ENCODE measurements around the gene PPT2.

The PPT2 gene, protein sequence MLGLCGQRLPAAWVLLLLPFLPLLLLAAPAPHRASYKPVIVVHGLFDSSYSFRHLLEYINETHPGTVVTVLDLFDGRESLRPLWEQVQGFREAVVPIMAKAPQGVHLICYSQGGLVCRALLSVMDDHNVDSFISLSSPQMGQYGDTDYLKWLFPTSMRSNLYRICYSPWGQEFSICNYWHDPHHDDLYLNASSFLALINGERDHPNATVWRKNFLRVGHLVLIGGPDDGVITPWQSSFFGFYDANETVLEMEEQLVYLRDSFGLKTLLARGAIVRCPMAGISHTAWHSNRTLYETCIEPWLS

DNA sequence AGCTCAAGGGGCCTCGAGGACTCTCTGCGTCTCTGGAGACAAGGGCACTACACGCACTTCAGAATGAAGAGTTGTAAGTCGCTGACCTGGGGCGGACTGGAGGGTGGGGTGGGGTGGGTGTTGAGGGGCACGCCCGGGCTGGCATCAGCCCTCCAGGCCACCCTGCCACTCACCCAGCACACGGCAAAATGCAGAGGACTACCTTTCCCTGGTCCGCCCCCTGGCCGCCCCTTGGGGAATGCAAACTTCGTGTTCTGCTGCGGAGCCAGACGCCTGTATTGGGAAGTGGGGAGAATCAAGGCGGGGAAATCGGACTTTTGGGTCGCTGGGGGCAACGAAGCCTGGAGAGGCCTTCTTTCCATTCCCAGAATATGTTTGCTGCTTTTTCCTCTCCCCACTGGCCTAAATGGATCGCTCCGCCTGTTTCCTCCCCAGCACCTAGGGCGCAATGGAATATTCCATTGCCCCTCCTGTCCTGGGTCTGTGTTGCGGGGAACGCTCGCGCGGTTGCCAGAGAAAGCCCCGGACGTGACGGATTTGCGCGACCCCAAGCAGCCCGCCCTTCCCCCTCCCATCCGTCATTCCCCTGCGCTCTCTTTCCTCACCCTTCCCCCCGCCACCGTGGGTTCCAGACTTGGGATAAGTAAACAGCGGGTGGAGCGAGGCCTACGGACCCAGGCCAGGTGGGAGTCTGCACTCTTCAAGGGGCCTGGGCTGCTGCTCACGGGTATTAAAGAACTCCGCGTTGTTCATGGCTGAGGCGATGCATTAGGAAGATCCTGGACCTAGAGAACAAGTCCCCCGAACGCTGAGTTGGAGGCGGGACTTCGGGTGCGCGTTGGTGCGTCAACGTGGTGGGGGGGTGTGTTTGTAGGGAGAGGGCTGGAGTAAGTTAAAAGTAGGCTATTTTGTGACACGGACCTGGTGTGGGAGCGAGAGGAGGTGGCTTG lies at the start of gene PPT2:
PPT2 (plus strand) TSS at position 578 of the 950 bp plus-strand sequence. CDS start 454 bp downstream, outside the sequence.
- peak; percentile 41 for ATAC-seq (ENCODE audit: low read depth)
- DNase-seq (ENCODE audit: low spot score in 2 of 2): no peak
- H3K4me1 Mint-ChIP-seq: peaks cover 24% of the 10 kb centered on the region
- no peaks in the 10 kb centered on the region for H3K9me3 Mint-ChIP-seq
- peaks cover 25% of the 10 kb centered on the region for H3K27me3 Mint-ChIP-seq
- peak within 1 kb of the TSS; percentile 0 for H3K27ac Mint-ChIP-seq
- peaks cover 2% of the 10 kb centered on the region for H3K36me3 Mint-ChIP-seq
- H3K4me3 Mint-ChIP-seq: peak within 1 kb of the TSS; percentile 84

GRCh38 chr6:32105433-32105832 lies 48.5 kb upstream of the PPT2 start:
- peaks cover 18% of the 10 kb centered on the region for H3K27me3 Mint-ChIP-seq
- peaks cover 20% of the 10 kb centered on the region for H3K4me1 Mint-ChIP-seq

GRCh38 chr6:32107406-32107805 lies 46.5 kb upstream of the PPT2 start:
- H3K27ac Mint-ChIP-seq: no peak overlapping the region
- H3K27me3 Mint-ChIP-seq: peaks cover 18% of the 10 kb centered on the region
- H3K4me1 Mint-ChIP-seq: peaks cover 20% of the 10 kb centered on the region
- H3K36me3 Mint-ChIP-seq: peaks cover 2% of the 10 kb centered on the region
- ATAC-seq (ENCODE audit: low read depth) (no peak), DNase-seq (ENCODE audit: low spot score in 2 of 2) (no peak)
- H3K4me3 Mint-ChIP-seq: no peak overlapping the region
- H3K9me3 Mint-ChIP-seq: no peaks in the 10 kb centered on the region

More at GRCh38 chr6:32105433-32105832, 48.5 kb upstream of the PPT2 start:
- H3K4me3 Mint-ChIP-seq: no peak overlapping the region
- H3K27ac Mint-ChIP-seq: no peak overlapping the region
- H3K36me3 Mint-ChIP-seq: peaks cover 4% of the 10 kb centered on the region
- ATAC-seq (ENCODE audit: low read depth) (no peak), DNase-seq (ENCODE audit: low spot score in 2 of 2) (no peak)
- no peaks in the 10 kb centered on the region for H3K9me3 Mint-ChIP-seq

- ATAC-seq (ENCODE audit: low read depth): no peak
- Mint-ChIP-seq H3K9me3 (no peaks in the 10 kb centered on the region), H3K4me3 (no peak overlapping the region)
Observed at GRCh38 chr6:32108094-32108627, 45.8 kb upstream of the PPT2 start.

DNA sequence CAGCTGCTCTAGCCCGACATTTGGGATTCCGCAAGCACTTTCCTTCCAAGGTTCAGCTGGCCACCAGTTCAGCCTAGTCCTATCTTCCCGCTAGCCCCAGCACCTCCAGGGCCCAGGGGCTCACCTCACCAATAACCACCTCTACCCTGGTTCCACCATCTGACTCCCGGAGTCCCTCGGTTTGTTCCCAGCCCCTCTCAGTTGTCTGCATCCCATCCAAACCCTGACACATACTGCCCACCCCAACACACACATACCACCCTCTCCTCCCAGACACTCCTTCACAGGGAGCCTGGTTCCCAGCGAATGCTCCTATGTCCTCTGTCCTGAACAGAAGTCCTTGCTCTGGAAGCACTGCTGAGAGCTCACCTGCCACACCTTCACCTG lies 45.2 kb upstream of the PPT2 start:
- no peak for ATAC-seq (ENCODE audit: low read depth)
- no peak for DNase-seq (ENCODE audit: low spot score in 2 of 2)
- Mint-ChIP-seq H3K4me1 (peaks cover 26% of the 10 kb centered on the region), H3K27ac (no peak overlapping the region), H3K36me3 (peaks cover 4% of the 10 kb centered on the region), H3K27me3 (peaks cover 15% of the 10 kb centered on the region), H3K4me3 (no peak overlapping the region), H3K9me3 (no peaks in the 10 kb centered on the region)

More at GRCh38 chr6:32108094-32108627, 45.8 kb upstream of the PPT2 start:
- Mint-ChIP-seq H3K4me1 (peaks cover 25% of the 10 kb centered on the region), H3K27ac (no peak overlapping the region), H3K27me3 (peaks cover 18% of the 10 kb centered on the region), H3K36me3 (peaks cover 4% of the 10 kb centered on the region)
- no peak for DNase-seq (ENCODE audit: low spot score in 2 of 2)

- Mint-ChIP-seq H3K4me3 (no peak within 1 kb of the TSS), H3K36me3 (peaks cover 4% of the 10 kb centered on the region)
Observed at GRCh38 chr6:32109114-32109764, 44.7 kb upstream of the PPT2 start, which contains the start of gene TNXB. TSS of gene TNXB (minus strand) at chr6:32109338. CDS start at chr6:32098198, 11,140 bp downstream.

GRCh38 chr6:32109765-32110160 lies 44.2 kb upstream of the PPT2 start:
- Mint-ChIP-seq H3K36me3 (peaks cover 4% of the 10 kb centered on the region), H3K4me3 (no peak overlapping the region), H3K27me3 (peaks cover 11% of the 10 kb centered on the region), H3K27ac (peak overlapping the region; percentile 51), H3K4me1 (peaks cover 26% of the 10 kb centered on the region), H3K9me3 (no peaks in the 10 kb centered on the region)
- ATAC-seq (ENCODE audit: low read depth) (no peak), DNase-seq (ENCODE audit: low spot score in 2 of 2) (no peak)

More at GRCh38 chr6:32109114-32109764, 44.7 kb upstream of the PPT2 start, which contains the start of gene TNXB:
- Mint-ChIP-seq H3K9me3 (no peaks in the 10 kb centered on the region), H3K27me3 (peaks cover 13% of the 10 kb centered on the region), H3K27ac (peak within 1 kb of the TSS; percentile 51), H3K4me1 (peaks cover 26% of the 10 kb centered on the region)
- ATAC-seq (ENCODE audit: low read depth): peak; percentile 26
- no peak for DNase-seq (ENCODE audit: low spot score in 2 of 2)

DNA sequence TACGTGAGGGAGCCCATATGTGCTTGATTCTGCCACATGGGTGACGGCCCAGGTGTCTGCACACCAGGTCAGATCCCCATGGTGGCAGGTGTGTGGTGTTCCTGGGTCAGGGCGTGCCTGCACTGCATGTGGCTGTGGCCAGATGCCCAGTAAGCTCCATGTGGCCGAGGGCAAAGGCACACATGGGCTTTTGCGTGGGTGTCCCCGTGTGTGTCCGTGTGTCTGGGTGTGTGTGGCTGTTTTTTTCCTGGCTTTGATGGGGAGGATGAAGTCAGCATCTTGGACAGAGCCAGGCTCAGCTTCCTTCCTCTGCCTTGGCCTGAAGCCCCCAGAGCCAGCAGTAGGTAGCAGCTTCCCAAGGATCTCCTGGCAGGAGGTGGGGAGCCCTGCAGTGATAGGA lies 43.3 kb upstream of the PPT2 start:
- Mint-ChIP-seq H3K4me1 (peaks cover 27% of the 10 kb centered on the region), H3K36me3 (peaks cover 10% of the 10 kb centered on the region), H3K27me3 (peaks cover 7% of the 10 kb centered on the region), H3K9me3 (no peaks in the 10 kb centered on the region), H3K27ac (no peak overlapping the region), H3K4me3 (no peak overlapping the region)
- ATAC-seq (ENCODE audit: low read depth) (no peak), DNase-seq (ENCODE audit: low spot score in 2 of 2) (no peak)

GRCh38 chr6:32111424-32112066 lies 42.4 kb upstream of the PPT2 start:
- no peak overlapping the region for H3K4me3 Mint-ChIP-seq
- peaks cover 13% of the 10 kb centered on the region for H3K36me3 Mint-ChIP-seq
- DNase-seq (ENCODE audit: low spot score in 2 of 2): no peak
- peaks cover 30% of the 10 kb centered on the region for H3K4me1 Mint-ChIP-seq
- H3K9me3 Mint-ChIP-seq: no peaks in the 10 kb centered on the region
- peaks cover 2% of the 10 kb centered on the region for H3K27me3 Mint-ChIP-seq
- ATAC-seq (ENCODE audit: low read depth): no peak
- peak overlapping the region; percentile 51 for H3K27ac Mint-ChIP-seq

GRCh38 chr6:32112431-32112980 lies 41.4 kb upstream of the PPT2 start:
- Mint-ChIP-seq H3K36me3 (peaks cover 15% of the 10 kb centered on the region), H3K9me3 (no peaks in the 10 kb centered on the region)
- ATAC-seq (ENCODE audit: low read depth): no peak

DNA sequence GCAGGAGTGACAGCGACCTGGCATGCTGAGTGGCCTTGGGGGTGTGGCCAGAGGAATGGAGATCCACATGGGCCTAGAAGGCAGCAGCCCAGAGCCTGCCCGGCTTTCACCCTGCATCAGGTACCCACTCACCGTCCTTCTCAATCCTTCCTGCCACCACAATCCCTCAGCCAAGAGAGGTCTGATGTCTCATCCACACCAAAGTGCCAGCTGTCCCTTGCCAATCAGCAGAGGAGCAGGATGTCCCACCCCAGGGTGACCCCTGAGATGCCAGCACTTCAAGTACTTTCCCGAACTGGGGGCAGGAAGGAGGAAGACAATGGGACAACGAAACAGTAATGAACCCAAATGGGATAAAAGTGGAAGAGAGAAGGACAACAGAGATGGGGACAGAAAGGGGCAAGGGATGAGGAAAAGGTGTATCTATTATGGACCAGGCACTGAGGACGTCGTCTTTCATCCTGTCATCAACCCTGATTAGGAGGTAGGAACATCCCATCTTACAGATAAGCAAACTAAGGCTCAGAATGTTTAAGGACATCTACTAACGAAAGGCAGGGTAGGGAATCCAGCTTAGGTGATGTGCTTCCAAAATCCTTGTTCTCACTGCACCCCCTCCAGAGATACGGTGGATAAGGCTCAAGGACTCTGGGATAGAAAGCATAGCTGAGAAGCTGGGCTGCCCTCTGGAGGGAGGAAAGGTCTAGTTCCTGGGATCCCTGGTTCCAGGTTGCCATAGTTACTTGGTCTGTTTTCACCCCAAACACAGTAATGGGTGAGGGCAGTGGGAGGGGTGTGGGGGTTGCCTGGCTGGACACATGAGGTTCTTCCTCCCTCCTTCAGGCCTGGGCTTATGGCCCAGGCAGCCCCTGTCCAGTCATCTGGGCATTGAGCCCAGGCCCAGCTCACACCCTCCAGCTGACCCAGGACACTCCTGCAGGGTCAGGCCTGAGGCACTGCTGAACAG lies 40.3 kb upstream of the PPT2 start:
- no peak for ATAC-seq (ENCODE audit: low read depth)
- no peak for DNase-seq (ENCODE audit: low spot score in 2 of 2)
- Mint-ChIP-seq H3K27ac (peak overlapping the region; percentile 67), H3K4me1 (peaks cover 24% of the 10 kb centered on the region), H3K9me3 (no peaks in the 10 kb centered on the region), H3K4me3 (no peak overlapping the region), H3K36me3 (peaks cover 18% of the 10 kb centered on the region), H3K27me3 (peaks cover 2% of the 10 kb centered on the region)

More at GRCh38 chr6:32112431-32112980, 41.4 kb upstream of the PPT2 start:
- Mint-ChIP-seq H3K27me3 (peaks cover 2% of the 10 kb centered on the region), H3K27ac (peak overlapping the region; percentile 51), H3K4me1 (peaks cover 30% of the 10 kb centered on the region), H3K4me3 (no peak overlapping the region)
- DNase-seq (ENCODE audit: low spot score in 2 of 2): no peak

- Mint-ChIP-seq H3K4me3 (no peak overlapping the region), H3K36me3 (peaks cover 26% of the 10 kb centered on the region), H3K27me3 (no peaks in the 10 kb centered on the region), H3K27ac (no peak overlapping the region), H3K4me1 (peaks cover 23% of the 10 kb centered on the region), H3K9me3 (no peaks in the 10 kb centered on the region)
- DNase-seq (ENCODE audit: low spot score in 2 of 2) (no peak), ATAC-seq (ENCODE audit: low read depth) (no peak)
Observed at GRCh38 chr6:32114796-32115195, 39.1 kb upstream of the PPT2 start.

All from memory B cell (primary cell).